ENCODE results near the gene LILRB3. TPM values are rescaled to one million over a fixed set of nuclear protein-coding genes. Genes with fewer than 3 reads are reported as not detected.
"Not testable (repeated sequence)": the region's sequence is repeated elsewhere in the genome, so short reads cannot be mapped to it uniquely, and the experiment has no call there.

LILRB3 gene
- total RNA-seq, 4 donors from 2014 or later, result 7.8 to 18.8 (median 8.3) TPM; not detected in 1

DNA sequence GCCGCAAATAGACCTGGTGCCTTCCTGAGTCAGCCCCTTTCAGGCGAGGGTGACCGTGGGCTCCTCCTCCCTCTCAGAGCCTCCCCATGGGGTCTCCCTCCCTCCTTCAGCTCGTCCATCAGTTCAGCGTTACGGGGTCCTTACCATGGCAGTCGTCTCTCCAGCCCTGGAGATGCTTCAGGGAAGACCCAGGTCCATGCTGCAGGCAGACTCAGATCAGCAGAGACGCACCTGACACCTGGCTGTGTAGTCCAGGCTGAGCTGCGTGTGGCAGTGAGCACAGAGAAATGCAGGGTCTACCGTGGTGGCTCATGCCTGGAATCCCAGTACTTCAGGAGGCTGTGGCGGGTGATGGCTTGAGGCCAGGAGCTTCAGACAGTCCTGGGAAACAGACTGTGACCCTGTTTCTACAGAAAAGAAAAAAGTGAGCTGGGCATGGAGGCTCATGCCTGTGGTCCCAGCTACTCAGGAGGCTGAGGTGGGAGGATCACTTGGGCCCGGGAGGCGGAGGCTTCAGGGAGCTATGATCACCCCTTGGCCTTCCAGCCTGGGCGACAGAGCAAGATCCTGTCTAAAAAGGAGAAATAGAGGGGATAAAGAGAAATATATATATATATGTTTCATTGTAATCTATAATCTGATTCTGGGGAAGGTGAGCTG, 600 bp upstream of the LILRB3 start:
- H3K4me3 ChIP-seq; H3K36me3 ChIP-seq; intact Hi-C loops (cut with DNase I); H3K27ac ChIP-seq; H3K4me1 ChIP-seq; DNase-seq; H3K9me3 ChIP-seq: not testable (repeated sequence)
- TF ChIP-seq POLR2A (IDR thresholded peaks at IDR 0.05), result peak in 1 of 4 donors; percentile 2
- WGBS, 2 donors, result 42 to 43% methylated on average over 9 to 13 of the region's 14 CpGs
- H3K27me3 ChIP-seq, result peaks cover 0 to 24% (median 0%) of the 10 kb centered on the region in 4 donors

- H3K4me1 ChIP-seq; DNase-seq; H3K36me3 ChIP-seq; H3K9me3 ChIP-seq; H3K27ac ChIP-seq; intact Hi-C loops (cut with DNase I): not testable (repeated sequence)
- peak overlapping the region in 1 of 4 donors; percentile 46 for H3K4me3 ChIP-seq
- peaks cover 0 to 24% (median 0%) of the 10 kb centered on the region in 4 donors for H3K27me3 ChIP-seq
- WGBS, 2 donors, result 67% methylated on average over 5 of the region's 7 CpGs; no CpG with 5 or more reads in 1 of the 2 donors
These were observed 860 bp downstream of the LILRB3 start for GRCh38 chr19:54221947-54222346.

- H3K4me1 ChIP-seq; H3K36me3 ChIP-seq; H3K9me3 ChIP-seq; intact Hi-C loops (cut with DNase I); H3K4me3 ChIP-seq; H3K27ac ChIP-seq; DNase-seq: not testable (repeated sequence)
- no CpG with 5 or more reads among the region's 5 CpGs for WGBS, 2 donors
- H3K27me3 ChIP-seq, result peaks cover 0 to 21% (median 0%) of the 10 kb centered on the region in 4 donors
These were observed 3.1 kb downstream of the LILRB3 start for GRCh38 chr19:54219702-54220101.

DNA sequence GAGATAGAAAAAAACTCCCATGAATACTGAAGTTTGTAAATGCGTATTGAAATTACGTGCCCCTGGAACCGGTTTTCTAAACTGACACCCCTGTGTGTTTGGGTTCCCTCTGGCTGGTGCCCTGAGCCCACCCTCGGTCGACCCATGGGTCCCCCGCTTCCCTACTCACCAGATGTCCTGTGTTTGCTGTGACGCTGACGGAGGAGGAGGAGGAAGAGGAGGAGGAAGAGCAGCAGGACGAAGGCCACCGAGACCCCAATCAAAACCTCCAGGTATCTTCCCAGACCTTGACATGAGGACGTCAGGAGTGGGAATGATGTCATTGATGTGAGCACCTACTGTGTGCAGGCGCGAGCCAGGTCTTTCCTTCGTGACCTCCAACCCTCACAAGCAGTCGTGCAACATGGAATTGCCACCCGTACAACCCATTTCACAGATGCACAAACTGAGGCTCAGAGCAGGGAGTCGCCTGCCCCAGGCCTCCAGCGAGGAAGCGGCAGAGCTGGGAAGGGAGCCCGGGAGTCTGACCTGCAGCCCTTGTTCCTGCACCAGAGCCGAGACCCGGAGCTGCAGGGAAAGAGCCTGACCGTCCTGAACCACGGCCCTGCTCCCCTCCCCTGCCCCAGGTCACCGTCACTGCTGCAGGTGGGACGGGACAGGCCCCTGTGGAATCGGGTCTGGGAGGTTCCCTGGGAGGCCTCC, 3.7 kb downstream of the LILRB3 start:
- TF ChIP-seq POLR2A (IDR thresholded peaks at IDR 0.05) (no peak), CTCF (IDR thresholded peaks at IDR 0.05) (no peak)
- Histone ChIP-seq H3K9me3 (no peaks in the 10 kb centered on the region), H3K36me3 (no peaks in the 10 kb centered on the region), H3K4me1 (no peaks in the 10 kb centered on the region), H3K27me3 (peaks cover 0 to 21% (median 0%) of the 10 kb centered on the region in 4 donors), H3K4me3 (no peak overlapping the region), H3K27ac (no peak overlapping the region)
- 80 to 81% methylated on average over 5 to 14 of the region's 27 CpGs for WGBS, 2 donors
- intact Hi-C loops (cut with DNase I), result no loop called here
- DNase-seq, result no peak

- no peaks in the 10 kb centered on the region for H3K36me3 ChIP-seq
- H3K27me3 ChIP-seq, result peaks cover 0 to 20% (median 0%) of the 10 kb centered on the region in 4 donors
- H3K4me3 ChIP-seq, result no peak overlapping the region
- no peaks in the 10 kb centered on the region for H3K9me3 ChIP-seq
- no peak for TF ChIP-seq CTCF (IDR thresholded peaks at IDR 0.05)
- TF ChIP-seq POLR2A (IDR thresholded peaks at IDR 0.05), result no peak
- no peak overlapping the region for H3K27ac ChIP-seq
- intact Hi-C loops (cut with DNase I), result no loop called here
- H3K4me1 ChIP-seq, result no peaks in the 10 kb centered on the region
- DNase-seq, result no peak
- 66 to 69% methylated on average over 5 to 7 of the region's 8 CpGs for WGBS, 2 donors
These were observed 4.5 kb downstream of the LILRB3 start for GRCh38 chr19:54218259-54218658.

DNA sequence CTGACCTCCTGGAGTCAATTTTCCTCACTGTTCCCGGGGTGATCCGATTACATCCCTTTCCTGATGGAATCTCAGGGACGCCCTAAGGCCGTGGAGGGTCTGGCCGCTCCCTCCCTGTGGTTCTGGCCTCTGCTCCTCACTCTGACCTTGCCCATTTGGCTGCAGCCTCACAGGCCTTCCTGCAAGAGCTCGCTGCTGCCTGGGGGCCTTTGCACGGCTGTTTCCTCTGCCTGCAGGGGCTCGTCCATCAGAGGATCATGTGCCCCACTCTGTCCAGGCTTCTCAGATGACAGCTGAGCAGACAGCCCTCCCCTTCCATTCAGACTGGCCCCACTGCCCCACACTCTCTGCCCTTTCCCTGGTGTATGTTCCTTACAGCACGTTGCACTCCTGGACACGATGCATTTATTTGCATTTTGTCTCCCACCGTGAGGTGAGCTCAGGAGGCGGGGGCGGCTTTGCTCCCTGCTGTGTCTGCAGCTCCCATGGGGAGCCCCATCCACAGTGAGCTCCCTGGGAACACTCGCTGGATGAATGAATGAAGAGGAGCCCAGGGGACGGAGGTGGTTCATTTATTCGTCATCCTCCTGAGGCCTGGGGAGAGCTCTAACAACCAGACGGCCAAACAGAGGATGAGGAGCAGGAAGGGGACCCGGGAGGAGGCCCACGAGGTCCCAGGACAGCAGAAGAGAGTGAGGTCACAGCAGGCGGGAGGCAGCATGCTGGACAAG, 5.1 kb downstream of the LILRB3 start:
- H3K27ac ChIP-seq; H3K36me3 ChIP-seq; H3K4me1 ChIP-seq; H3K4me3 ChIP-seq; DNase-seq; intact Hi-C loops (cut with DNase I); H3K9me3 ChIP-seq: not testable (repeated sequence)
- peaks cover 0 to 14% (median 0%) of the 10 kb centered on the region in 4 donors for H3K27me3 ChIP-seq
- 53 to 73% methylated on average over 5 to 10 of the region's 20 CpGs for WGBS, 2 donors

DNA sequence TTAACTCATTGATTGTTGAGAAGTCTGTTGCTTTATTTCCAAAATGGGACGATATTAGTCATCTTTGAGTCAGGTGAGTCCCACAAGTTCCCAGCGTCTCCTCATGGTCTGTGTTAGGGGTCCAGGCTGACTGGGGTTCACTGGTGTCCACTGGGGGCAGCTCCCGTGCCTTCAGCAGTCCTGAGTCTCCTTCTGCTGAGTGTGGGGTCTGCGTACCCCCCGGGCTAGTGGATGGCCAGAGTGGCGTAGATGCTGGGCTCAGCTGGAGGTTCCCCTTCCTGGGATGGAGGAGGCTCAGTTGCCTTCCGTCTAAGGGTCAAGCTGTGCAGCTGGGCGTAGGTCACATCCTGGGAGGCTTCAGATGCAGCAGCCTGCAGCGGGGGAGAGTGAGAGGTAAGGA, 5.9 kb downstream of the LILRB3 start:
- Histone ChIP-seq H3K9me3 (no peaks in the 10 kb centered on the region), H3K27ac (no peak overlapping the region), H3K27me3 (peaks cover 0 to 7% (median 0%) of the 10 kb centered on the region in 4 donors), H3K4me3 (no peak overlapping the region), H3K36me3 (no peaks in the 10 kb centered on the region), H3K4me1 (no peaks in the 10 kb centered on the region)
- no peak for DNase-seq
- intact Hi-C loops (cut with DNase I), result no loop called here
- WGBS, 2 donors, result 71 to 84% methylated on average over 1 to 2 of the region's 9 CpGs
- TF ChIP-seq POLR2A (IDR thresholded peaks at IDR 0.05) (no peak), CTCF (IDR thresholded peaks at IDR 0.05) (no peak)

DNA sequence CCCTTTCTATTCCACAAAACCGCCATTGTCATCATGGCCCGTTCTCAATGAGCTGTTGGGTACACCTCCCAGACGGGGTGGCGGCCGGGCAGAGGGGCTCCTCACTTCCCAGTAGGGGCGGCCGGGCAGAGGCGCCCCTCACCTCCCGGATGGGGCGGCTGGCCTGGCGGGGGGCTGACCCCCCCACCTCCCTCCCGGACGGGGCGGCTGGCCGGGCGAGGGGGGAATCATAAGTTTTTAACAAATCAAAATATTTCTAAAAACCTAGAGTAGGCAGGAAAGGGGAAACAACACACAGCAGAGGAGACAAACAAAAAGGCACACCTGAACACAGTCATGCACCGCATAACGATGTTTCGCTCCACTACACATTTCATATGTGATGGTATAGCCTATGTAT, 8.1 kb downstream of the LILRB3 start:
- H3K4me3 ChIP-seq; H3K36me3 ChIP-seq; H3K27ac ChIP-seq; DNase-seq; intact Hi-C loops (cut with DNase I); H3K9me3 ChIP-seq; H3K27me3 ChIP-seq: not testable (repeated sequence)
- WGBS, 2 donors, result 89 to 92% methylated on average over 3 to 7 of the region's 19 CpGs
- peaks cover 6 to 11% (median 7%) of the 10 kb centered on the region in 3 donors for H3K4me1 ChIP-seq

DNA sequence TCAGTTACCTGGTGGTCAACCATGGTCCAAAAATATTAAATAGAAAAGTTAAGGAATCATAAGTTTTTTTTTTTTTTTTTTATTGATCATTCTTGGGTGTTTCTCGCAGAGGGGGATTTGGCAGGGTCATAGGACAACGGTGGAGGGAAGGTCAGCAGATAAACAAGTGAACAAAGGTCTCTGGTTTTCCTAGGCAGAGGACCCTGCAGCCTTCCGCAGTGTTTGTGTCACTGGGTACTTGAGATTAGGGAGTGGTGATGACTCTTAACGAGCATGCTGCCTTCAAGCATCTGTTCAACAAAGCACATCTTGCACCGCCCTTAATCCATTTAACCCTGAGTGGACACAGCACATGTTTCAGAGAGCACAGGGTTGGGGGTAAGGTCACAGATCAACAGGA, 8.6 kb downstream of the LILRB3 start:
- peaks cover 12 to 17% (median 12%) of the 10 kb centered on the region in 3 donors for H3K4me1 ChIP-seq
- H3K27ac ChIP-seq; H3K4me3 ChIP-seq; DNase-seq; H3K27me3 ChIP-seq; intact Hi-C loops (cut with DNase I); H3K36me3 ChIP-seq; H3K9me3 ChIP-seq: not testable (repeated sequence)
- 44 to 86% methylated on average over 3 to 5 of the region's 5 CpGs for WGBS, 2 donors

Measured in esophagus squamous epithelium (tissue), 5 donors.